Astrocyte of the cerebellum (primary cell): ENCODE data around the gene C9orf50.
"Not testable (repeated sequence)": the region's sequence is repeated elsewhere in the genome, so short reads cannot be mapped to it uniquely, and the experiment has no call there.

Source experiments
- DNase-seq: peaks from one replicate; pipeline ENCODE4 v3.0.0-alpha.2; 2011; ENCODE audit warnings: low read depth
- H3K4me3 ChIP-seq: 2 replicates; pipeline ENCODE4 v1.5.1; 2011; ENCODE audit warnings: mild to moderate bottlenecking, low read depth, low read length, moderate library complexity
- in situ Hi-C: cut with HindIII; loops from 2 replicates; pipeline ENCODE4 v1.10.0; 2017; ENCODE audit warnings: low sequenced_read_pairs
- TF ChIP-seq, protein P1 (sequence below): IDR thresholded peaks from 2 replicates; pipeline ENCODE4 v1.5.1; 2012; ENCODE audit warnings: low read length, low read depth, moderate library complexity, mild to moderate bottlenecking; ENCODE audit errors: missing control alignments

The C9orf50 gene

DNA sequence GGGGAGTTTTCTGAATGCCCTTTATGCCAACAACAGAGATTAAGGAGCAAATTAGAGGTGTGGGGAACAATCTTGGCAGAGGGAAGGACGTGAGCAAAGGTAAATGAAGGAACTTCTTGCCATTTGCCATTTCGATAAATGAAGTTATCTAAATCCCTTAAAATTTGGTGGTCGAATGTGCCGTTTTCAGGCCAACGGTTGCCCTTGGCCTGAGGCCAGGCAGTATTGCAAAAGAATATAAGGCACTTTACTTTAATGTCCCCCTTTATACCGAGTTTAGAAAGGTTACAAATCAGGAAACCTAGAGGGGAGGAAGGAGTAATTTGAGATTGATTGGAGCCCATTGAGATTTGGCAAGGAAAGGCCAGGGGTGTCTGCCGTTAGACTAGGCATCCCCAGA, 26.3 kb downstream of the C9orf50 start:
- no peak for DNase-seq
- TF ChIP-seq, protein P1, sequence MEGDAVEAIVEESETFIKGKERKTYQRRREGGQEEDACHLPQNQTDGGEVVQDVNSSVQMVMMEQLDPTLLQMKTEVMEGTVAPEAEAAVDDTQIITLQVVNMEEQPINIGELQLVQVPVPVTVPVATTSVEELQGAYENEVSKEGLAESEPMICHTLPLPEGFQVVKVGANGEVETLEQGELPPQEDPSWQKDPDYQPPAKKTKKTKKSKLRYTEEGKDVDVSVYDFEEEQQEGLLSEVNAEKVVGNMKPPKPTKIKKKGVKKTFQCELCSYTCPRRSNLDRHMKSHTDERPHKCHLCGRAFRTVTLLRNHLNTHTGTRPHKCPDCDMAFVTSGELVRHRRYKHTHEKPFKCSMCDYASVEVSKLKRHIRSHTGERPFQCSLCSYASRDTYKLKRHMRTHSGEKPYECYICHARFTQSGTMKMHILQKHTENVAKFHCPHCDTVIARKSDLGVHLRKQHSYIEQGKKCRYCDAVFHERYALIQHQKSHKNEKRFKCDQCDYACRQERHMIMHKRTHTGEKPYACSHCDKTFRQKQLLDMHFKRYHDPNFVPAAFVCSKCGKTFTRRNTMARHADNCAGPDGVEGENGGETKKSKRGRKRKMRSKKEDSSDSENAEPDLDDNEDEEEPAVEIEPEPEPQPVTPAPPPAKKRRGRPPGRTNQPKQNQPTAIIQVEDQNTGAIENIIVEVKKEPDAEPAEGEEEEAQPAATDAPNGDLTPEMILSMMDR: no peak
- in situ Hi-C loops: no loop called here
- no peak overlapping the region for H3K4me3 ChIP-seq

DNA sequence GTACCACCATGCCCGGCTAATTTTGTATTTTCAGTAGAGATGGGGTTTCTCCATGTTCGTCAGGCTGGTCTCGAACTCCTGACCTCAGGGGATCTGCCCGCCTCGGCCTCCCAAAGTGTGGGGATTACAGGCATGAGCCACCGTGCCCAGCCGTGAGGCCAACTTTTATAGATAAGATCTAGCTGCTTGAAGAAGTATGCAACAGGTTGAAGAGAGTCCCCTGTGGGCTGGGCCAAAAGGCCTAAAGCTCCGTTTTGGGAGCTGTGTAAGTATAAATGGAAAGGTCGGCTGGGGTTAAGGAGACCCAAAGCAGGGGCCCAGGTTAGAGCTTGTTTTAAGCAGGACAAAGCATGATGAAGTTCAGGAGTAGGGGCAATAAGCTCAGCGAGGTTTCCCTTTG, 28.1 kb downstream of the C9orf50 start:
- H3K4me3 ChIP-seq, in situ Hi-C loops, DNase-seq: not testable (repeated sequence)

DNA sequence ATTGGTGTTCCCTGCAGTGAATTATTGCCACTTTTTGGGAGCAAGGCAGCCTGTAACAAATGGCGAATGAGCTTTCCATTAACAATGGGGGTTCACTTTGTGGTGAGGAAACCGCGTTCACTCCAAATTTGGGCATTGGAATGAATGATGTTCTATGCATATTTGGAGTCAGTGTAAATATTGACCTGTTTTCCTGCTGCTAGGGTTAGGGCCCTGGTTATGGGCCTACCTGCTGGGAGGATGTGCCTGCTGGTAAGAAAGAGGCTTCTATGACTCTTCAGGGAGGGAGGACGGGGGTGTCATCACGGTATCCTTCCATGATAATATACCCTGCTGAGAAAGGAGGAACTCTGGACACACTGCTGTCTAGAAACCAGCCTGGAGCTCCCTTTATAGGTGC, 29.0 kb downstream of the C9orf50 start:
- no peak overlapping the region for H3K4me3 ChIP-seq
- in situ Hi-C loops: no loop called here
- TF ChIP-seq, protein P1: no peak
- DNase-seq: no peak

DNA sequence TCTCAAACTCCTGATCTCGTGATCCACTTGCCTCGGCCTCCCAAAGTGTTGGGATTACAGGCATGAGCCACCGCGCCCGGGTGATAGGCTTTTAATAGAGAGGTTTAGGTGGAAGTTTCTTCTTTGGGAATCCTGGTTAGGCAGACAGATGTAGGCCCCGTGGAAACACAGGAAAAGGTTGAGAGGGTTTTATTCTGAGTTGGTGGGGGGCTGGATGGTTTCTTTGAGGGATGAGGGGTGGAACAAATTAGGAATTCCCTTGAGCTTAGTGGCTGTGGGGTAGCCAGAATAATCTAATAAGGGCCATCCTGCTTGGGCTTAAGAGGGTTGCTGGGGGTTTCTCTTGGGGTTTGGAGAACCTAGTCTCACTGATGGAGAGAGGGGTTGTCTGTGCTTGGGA, 30.4 kb downstream of the C9orf50 start:
- no peak for DNase-seq
- TF ChIP-seq, protein P1: no peak

DNA sequence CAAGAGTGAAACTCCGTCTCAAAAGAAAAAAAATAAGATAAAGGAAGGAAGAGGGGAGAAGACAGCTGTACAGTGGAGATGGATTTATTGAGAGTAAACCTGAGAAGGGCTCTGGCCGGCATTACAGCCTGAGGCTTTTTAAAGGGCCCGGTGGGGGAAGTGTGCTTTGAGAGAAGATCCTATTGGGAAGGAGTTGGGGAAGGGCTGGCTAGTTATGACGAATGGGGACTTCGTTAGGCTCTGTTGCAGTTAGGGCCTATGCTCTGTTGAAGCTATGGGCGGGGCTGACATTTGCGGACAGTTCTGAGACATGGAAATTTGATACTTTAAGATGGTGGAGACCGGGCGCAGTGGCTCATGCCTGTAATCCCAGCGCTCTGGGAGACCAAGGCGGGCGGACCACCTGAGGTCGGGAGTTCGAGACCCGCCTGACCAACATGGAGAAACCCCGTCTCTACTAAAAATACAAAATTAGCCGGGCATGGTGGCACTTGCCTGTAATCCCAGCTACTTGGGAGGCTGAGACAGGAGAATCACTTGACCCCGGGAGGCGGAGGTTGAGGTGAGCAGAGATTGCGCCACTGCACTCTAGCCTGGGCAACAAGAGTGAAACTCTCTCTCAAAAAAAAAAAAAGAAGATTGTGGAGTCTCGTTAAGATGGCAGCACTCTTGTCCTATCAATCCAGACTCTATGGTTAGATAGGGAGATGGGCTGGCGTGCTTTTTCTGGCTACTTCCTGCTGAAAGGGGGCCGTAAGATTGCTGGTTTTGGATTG, 33.2 kb downstream of the C9orf50 start:
- no peak overlapping the region for H3K4me3 ChIP-seq
- no peak for DNase-seq
- in situ Hi-C loops: no loop called here
- TF ChIP-seq, protein P1: no peak

More for the DNA sequence above, 30.4 kb downstream of the C9orf50 start:
- in situ Hi-C loops: no loop called here
- H3K4me3 ChIP-seq: no peak overlapping the region

DNA sequence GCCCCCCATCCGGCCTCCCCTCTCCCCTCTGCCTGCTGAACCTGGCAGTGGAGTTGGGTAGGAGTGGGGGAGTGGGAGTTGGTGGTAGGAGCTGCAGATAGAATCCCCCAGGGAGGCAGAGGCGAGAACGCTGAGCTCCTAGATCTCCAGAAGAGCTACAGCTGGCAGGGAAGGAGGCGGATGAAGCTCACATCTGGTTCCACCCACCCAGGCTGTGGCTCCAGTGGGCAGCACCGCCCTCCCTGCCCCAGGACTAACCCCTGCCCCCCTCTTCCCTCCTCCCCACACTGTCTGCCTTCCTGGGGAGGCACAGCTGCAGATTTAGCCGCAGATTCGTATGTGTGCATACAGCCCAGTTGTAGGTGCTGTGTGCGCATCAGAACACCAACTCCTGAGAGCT, 34.2 kb downstream of the C9orf50 start:
- TF ChIP-seq, protein P1: no peak
- DNase-seq: no peak
- H3K4me3 ChIP-seq: no peak overlapping the region
- in situ Hi-C loops: no loop called here

DNA sequence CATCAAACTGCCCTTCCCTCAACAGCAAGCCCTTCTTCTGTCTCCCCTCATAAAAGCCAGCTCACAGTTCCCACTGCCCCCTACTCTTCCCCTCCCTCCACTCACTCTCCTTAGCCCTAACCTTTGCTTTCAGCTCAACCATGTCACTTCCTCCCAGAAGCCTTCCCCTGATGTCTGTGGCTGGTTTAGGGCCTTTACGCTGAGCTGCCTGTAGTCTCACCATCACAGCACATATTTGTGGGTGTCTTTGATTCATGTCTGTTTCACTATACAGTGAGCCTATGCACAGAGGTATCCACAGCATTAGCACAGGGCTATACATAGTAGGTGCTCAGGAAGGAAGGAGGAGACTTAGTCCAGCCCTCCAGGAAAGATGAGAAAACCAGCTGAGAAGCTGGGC, 34.7 kb downstream of the C9orf50 start:
- in situ Hi-C loops: no loop called here
- DNase-seq: no peak
- H3K4me3 ChIP-seq: no peak overlapping the region
- TF ChIP-seq, protein P1: no peak
